Astrocyte of the spinal cord (primary cell): Measurements from ENCODE around the gene KBTBD4.

Experiments used
- DNase-seq: peaks from one replicate; pipeline ENCODE4 v3.0.0; 2011; ENCODE audit warnings: low read depth, low spot score
- H3K4me3 ChIP-seq: 2 replicates; pipeline ENCODE4 v1.5.1; 2011; ENCODE audit warnings: low read depth, mild to moderate bottlenecking, low read length, moderate library complexity
- CTCF ChIP-seq: IDR thresholded peaks from 2 replicates; pipeline ENCODE4 v1.5.1; 2012; ENCODE audit warnings: low read depth, mild to moderate bottlenecking, low read length, inconsistent platforms
- in situ Hi-C: cut with HindIII; loops from 2 replicates; pipeline ENCODE4 v1.10.0; 2017; ENCODE audit warnings: low sequenced_read_pairs

The KBTBD4 gene

GRCh38 chr11:47571895-47572294, 6.9 kb downstream of the KBTBD4 start:
- TF ChIP-seq CTCF: no peak
- in situ Hi-C loops: no loop called here
- peak; percentile 29 for DNase-seq
- no peak overlapping the region for H3K4me3 ChIP-seq

GRCh38 chr11:47571357-47571729, 7.4 kb downstream of the KBTBD4 start:
- in situ Hi-C loops: no loop called here
- no peak for TF ChIP-seq CTCF
- DNase-seq: no peak
- H3K4me3 ChIP-seq: no peak overlapping the region

- TF ChIP-seq CTCF: no peak
- DNase-seq: no peak
- in situ Hi-C loops: no loop called here
- H3K4me3 ChIP-seq: no peak overlapping the region
Measured at GRCh38 chr11:47570651-47571356, 8.0 kb downstream of the KBTBD4 start.

- in situ Hi-C loops: no loop called here
- no peak for DNase-seq
- H3K4me3 ChIP-seq: no peak overlapping the region
- TF ChIP-seq CTCF: no peak
Measured at GRCh38 chr11:47569646-47570045, 9.1 kb downstream of the KBTBD4 start.

GRCh38 chr11:47566149-47566698, 12.5 kb downstream of the KBTBD4 start:
- DNase-seq: no peak
- in situ Hi-C loops: no loop called here
- no peak for TF ChIP-seq CTCF
- peak overlapping the region; percentile 70 for H3K4me3 ChIP-seq

GRCh38 chr11:47565340-47566148, 13.2 kb downstream of the KBTBD4 start, which contains the start of gene PTPMT1:
Gene PTPMT1, plus strand, starts transcription at chr11:47565599. Its CDS starts 24 bp downstream, at chr11:47565623.
- in situ Hi-C loops: no loop called here

More at GRCh38 chr11:47565340-47566148, 13.2 kb downstream of the KBTBD4 start, which contains the start of gene PTPMT1:
- TF ChIP-seq CTCF: no peak
- peak; percentile 61 for DNase-seq
- H3K4me3 ChIP-seq: peak within 1 kb of the TSS; percentile 70
